Retina (tissue), 1 donor: Measurements from ENCODE around the gene INHBB.
A peak's percentile ranks its signal among the peaks of the same experiment; 100 is the strongest.
"Not testable (repeated sequence)": the region's sequence is repeated elsewhere in the genome, so short reads cannot be mapped to it uniquely, and the experiment has no call there.

Source experiments
- DNase-seq: peaks from one replicate; pipeline ENCODE4 v3.0.0-alpha.2; 2016

The INHBB gene

GRCh38 chr2:120346026-120346666, at the start of gene INHBB:
TSS of gene INHBB (plus strand) at chr2:120346136. CDS start at chr2:120346189, 53 bp downstream.
- peak; percentile 67 for DNase-seq

- DNase-seq: no peak
These were observed 47.6 kb upstream of the INHBB start for GRCh38 chr2:120298173-120298835.

- no peak for DNase-seq
These were observed 46.9 kb upstream of the INHBB start for GRCh38 chr2:120299004-120299403.

DNA sequence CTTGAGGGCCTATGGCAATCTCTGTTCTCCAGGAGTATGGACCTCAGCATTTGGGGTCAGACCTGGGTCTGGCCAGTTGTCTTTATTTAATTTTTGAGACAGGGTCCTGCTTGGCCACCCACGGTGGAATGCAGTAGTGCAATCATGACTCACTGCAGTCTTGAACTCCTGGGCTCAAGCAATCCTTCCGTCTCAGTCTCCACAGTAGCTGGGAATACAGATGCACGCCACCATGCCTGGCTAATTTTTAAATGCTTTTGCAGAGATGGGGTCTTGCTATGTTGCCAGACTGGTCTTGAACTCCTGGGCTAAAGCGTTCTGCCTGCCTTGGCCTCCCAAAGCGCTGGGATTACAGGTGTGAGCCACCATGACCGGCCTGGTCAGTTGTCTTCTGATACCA, 46.4 kb upstream of the INHBB start:
- DNase-seq: no peak

DNA sequence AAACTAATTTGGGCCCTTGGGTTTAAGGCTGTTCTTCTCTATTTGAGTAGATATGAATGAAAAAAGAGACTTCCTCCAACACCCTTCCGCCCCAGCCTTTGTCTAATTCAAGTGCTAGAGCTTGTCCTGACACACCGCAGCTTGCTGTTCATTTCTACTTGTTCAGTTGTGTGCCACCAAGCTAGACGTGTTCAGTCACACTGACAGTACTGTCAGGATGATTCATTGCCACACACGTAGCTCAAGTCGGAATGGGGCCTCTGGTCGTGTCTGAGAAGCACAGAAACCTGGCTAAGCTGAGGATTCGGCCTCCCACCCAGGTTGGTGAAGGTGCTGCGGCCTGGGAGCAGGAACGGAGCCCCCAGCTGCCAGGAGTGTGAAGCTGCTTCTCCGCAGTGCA, 45.6 kb upstream of the INHBB start:
- no peak for DNase-seq

DNA sequence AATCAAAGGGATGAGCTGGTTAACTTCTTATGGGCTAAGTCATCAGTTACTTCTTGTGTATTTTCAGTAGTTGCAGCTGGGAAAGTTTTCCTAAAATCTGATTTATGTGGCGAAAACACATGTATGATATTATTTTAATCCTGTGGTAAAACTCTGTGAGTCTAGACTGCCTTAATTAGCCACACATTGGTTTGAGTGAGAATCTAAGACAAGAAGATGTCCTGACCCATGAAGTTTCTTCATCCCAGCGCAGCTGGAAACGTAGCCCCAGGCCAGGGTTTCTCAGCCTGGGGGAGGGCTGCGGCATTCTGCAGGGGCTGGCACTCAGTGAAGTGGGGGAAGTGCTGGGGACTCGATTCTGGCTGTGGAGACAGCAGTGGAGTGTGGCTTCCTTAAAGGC, 44.7 kb upstream of the INHBB start:
- DNase-seq: no peak

- no peak for DNase-seq
These were observed 43.6 kb upstream of the INHBB start for GRCh38 chr2:120302301-120302700.

GRCh38 chr2:120303177-120303576, 42.8 kb upstream of the INHBB start:
- DNase-seq: no peak

GRCh38 chr2:120305296-120305695, 40.6 kb upstream of the INHBB start:
- DNase-seq: peak; percentile 42

- DNase-seq: no peak
These were observed 39.9 kb upstream of the INHBB start for GRCh38 chr2:120305937-120306490.

- no peak for DNase-seq
These were observed 38.5 kb upstream of the INHBB start for GRCh38 chr2:120307482-120307881.

GRCh38 chr2:120308038-120308910, 37.7 kb upstream of the INHBB start:
- DNase-seq: no peak

- no peak for DNase-seq
These were observed 35.8 kb upstream of the INHBB start for GRCh38 chr2:120310136-120310535.

GRCh38 chr2:120310841-120311240, 35.1 kb upstream of the INHBB start:
- DNase-seq: not testable (repeated sequence)

- DNase-seq: no peak
These were observed 33.9 kb upstream of the INHBB start for GRCh38 chr2:120312076-120312475.

- DNase-seq: peak; percentile 89
These were observed 32.9 kb upstream of the INHBB start for GRCh38 chr2:120312860-120313694.

GRCh38 chr2:120313695-120314615, 32.0 kb upstream of the INHBB start:
- no peak for DNase-seq

GRCh38 chr2:120314690-120315366, 31.1 kb upstream of the INHBB start:
- DNase-seq: no peak

GRCh38 chr2:120315367-120316033, 30.4 kb upstream of the INHBB start:
- DNase-seq: no peak

GRCh38 chr2:120316071-120316470, 29.9 kb upstream of the INHBB start:
- DNase-seq: no peak
